CD4-positive, alpha-beta T cell treated with Interleukin-12 subunit alpha and Interleukin-12 subunit beta, for 1 hour (primary cell): ENCODE data around the gene MERTK.
"Not testable (repeated sequence)": the region's sequence is repeated elsewhere in the genome, so short reads cannot be mapped to it uniquely, and the experiment has no call there.

Source experiments
- DNase-seq: peaks from one replicate; pipeline ENCODE4 v3.0.0-alpha.2; 2020

MERTK gene

DNA sequence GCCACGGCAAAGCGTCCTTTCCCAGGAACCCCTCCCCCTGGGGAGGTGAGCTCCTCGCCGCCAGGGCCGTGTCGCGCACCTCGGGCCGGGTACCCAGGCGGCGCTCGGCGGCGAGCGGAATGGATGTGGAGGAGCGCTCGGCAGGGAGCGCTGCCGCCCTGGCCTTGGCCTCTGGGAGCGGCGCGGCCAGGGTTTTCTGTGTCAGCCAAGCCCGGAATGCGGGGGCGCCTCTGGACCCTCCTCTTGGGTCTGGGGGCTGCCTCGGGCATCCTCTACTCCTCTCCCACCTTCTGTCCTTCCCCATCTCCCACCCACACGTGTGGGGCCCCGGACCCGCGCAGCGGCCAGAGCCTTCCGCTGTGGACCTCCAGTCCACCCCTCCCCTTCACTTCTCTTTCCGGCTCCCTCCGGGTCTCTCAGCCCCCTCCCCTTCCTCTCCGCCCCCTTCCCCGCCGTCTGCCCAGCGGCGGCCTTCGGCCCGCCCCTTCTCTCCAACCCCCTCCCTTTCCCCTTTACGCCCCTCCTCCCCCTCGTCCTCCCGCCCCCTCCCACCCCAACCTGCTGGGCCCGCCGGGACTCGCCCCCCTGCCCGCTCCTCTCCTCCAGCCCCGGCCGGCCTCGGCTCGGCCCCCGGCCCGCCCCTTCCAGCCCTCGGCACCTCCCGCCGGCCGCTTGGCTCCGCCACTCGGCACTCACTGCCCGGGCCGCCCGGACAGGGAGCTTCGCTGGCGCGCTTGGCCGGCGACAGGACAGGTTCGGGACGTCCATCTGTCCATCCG is at the start of gene MERTK:
MERTK (plus strand) TSS at position 684 of the 779 bp plus-strand sequence. CDS start 129 bp downstream, outside the sequence.
- DNase-seq: peak; percentile 37

DNA sequence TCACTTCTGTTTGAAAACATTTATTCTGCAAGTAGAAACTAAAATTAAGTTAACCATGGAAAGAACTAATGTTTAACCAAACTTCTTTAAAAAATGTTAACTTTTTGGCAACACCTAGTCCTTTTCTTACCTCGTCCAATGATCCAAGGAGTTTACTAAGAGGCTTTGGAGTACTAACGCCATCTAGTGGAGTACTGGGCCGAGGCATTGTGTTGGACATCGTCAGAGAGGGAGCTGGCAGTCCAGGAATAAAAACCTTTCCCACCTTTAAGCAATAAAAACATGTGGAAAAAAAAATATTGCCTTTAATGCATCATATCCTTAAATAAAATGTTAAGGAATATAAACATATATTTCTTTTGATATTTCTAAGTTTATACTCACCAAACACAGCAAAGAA is 47.8 kb upstream of the MERTK start:
- DNase-seq: peak; percentile 14

DNA sequence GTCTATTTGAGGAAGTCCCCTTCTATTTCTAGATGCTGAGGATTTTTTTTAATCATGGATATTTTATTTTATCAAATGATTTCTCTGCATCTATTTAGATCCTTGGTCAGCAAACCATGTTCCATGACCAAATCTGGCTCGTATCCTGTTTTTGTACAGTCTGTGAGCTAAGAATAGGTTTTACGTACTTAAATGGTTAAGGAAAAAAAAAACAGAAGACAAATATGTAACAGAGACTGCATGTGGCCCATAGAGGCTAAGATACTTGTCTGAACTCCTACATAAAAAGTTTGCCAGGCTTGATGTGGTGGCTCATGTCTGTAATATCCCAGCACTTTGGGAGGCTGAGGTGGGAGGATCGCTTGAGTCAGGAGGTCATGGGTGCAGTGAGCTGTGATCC is 45.9 kb upstream of the MERTK start:
- DNase-seq: not testable (repeated sequence)

DNA sequence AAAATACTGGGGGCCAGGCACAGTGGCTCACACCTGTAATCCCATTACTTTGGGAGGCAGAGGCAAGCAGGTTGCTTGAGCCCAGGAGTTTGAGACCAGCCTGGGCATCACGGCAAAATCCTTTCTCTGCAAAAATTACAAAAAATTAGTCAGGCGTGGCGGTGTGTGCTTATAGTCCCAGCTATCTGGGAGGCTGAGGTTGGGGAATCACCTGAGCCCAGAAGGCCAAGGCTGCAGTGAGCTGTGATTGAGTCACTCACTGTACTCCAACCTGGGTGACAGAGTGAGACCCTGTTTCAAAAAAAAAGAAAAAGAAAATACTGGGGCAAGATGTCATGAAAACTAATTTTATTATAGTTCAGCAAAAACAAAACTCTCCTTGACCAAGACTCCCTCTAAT is 38.4 kb upstream of the MERTK start:
- DNase-seq: not testable (repeated sequence)

DNA sequence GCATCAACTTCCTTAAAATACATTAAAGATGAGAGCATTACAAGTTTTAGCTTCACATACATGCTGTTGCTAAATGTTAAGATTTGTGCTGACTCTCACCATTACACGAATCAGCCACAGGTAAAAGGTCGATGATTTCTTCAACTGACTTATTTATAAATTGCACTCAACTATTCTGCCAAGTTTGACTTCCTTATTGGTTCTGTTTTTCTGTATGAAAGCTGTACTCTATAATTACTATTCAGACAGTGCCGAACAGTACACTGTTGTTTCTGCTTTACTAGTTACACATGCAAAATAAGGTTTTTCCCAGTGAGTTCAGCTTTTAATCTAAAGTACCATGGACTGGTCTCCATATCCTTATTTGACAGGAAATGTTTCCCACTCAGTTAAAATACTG is 33.3 kb upstream of the MERTK start:
- not testable (repeated sequence) for DNase-seq

DNA sequence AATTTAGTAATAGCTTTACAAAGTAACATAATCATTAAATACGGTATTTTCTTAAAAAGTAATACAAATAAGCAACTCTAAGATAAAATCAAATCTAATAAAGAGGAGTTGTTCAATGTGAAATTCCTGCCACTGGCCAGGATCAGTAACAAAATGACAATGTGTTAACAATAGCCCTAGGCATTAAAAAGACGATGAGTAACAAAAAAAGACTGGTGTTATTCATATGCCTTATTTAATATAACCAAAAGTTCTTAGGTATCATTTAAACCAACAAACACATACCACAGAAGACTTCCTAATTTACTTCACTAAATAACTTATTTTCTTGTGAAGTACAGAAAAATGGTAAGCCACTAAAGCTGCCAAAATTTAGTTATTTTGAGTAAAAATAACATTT is 25.6 kb upstream of the MERTK start:
- DNase-seq: not testable (repeated sequence)

DNA sequence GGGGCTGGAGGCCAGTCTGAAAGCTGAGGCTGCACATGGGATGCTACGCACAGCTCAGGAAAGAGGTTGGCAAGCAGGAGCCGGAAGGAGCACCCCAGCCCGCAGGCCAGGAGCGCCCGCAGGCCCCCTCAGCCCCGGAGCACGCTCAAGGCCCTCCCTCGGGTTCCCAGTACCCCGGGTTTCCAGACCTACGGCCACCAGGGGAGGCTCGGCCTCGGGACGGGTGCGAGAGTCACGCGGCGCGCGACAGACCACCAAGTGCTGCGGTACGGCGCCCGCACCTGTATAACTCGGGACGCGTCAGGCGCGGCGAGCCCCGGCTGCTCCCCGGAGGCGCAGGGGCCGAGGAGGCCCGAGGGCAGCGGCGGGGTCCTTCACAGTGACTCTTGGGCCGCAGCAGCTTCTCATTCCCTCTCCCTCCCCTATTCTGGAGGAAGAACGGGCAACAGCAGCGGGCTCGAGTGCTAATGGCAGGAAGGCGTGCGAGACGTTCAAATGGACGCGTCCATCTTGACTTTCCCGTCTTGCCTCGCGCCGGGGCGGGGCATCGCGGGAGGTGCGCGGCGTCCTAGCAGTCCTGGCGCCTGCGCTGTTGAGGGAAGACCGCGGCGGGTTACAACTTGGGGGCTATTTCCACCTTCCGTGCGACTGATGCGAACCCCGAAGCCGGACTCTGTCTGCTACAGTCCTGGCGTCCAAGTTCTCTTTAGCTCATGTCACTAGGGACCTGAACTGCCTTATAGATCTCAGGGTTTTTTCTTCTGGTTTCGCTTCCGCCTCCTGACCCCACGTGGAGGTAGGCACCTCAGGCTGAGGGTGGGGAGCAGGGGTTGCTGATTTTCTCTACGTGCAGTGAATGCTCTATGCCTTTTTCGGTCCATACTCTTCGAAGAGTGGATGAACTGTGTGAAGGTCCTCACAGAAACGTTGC is 14.5 kb upstream of the MERTK start, which contains the start of gene ANAPC1:
ANAPC1 (minus strand) TSS at position 533 of the 931 bp plus-strand sequence. CDS start 3,368 bp downstream, outside the sequence.
- DNase-seq: peak; percentile 81

DNA sequence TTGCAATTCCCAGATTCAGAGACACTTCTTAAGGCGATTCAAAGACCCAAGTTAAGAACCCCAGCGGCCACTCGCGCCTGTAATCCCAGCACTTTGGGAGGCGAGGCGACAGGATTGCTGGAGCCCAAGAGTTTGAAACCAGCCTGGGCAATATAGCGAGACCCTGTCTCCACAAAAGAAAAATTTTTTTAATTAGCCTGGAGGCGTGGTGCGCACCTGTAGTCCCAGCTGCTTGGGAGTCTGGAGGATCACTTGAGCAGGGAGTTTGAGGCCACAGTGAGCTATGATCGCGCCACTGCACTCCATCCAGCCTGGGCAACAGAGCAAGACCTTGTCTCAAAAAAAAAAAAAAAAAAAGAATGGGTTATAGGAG is 13.8 kb upstream of the MERTK start:
- DNase-seq: no peak

DNA sequence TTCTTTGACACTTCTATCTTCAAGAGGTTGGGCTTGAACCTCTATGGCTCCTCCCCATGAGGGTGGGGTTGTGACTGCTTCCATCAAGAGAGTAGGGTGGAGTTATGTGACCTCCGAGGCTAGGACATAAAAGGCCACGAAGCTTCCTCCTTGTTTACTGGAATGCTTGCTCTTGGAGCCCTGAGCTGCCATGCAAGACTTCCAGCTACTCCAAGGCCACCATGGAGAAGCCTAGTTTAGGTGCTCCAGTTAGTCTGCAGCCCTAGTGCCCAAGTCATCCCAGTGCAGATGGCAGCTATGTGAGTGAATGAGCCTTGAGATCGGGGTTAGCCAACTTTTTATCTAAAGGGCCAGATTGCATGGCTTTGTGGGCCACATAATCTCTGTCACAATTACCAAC is 2.4 kb upstream of the MERTK start:
- no peak for DNase-seq

DNA sequence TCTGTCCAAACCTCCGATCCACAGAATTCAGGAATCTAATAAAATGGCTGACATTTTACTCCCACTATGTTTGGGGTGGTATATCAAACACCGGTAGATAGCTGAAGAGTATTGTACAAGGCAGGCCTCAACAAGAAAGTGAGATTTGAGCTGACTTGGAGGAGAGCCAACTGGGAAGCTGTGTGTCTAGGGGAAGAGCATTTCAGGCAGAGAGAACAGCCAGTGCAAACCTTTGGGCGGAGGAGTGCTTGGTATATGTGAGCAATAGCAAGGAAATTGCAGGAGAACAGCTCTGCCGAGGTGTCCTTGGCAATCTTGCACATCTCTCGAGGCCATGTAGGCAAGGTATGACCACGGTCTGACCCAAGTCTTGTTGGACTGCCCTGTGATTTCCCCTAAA is 1.8 kb upstream of the MERTK start:
- DNase-seq: no peak

DNA sequence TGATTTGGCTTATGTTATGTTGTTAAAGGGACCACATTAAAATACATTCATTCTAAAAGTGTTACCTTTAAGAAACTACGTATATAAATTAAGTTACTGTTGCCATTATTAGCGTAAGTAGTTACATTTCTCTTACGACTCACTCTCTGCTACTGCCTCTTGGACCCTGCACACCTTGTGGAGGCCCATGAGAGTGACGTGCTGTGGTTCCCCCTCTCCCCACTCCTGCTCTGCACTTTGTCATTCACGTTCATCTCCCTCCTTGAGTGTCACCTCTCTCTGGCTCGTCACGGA is 830 bp upstream of the MERTK start:
- DNase-seq: no peak

DNA sequence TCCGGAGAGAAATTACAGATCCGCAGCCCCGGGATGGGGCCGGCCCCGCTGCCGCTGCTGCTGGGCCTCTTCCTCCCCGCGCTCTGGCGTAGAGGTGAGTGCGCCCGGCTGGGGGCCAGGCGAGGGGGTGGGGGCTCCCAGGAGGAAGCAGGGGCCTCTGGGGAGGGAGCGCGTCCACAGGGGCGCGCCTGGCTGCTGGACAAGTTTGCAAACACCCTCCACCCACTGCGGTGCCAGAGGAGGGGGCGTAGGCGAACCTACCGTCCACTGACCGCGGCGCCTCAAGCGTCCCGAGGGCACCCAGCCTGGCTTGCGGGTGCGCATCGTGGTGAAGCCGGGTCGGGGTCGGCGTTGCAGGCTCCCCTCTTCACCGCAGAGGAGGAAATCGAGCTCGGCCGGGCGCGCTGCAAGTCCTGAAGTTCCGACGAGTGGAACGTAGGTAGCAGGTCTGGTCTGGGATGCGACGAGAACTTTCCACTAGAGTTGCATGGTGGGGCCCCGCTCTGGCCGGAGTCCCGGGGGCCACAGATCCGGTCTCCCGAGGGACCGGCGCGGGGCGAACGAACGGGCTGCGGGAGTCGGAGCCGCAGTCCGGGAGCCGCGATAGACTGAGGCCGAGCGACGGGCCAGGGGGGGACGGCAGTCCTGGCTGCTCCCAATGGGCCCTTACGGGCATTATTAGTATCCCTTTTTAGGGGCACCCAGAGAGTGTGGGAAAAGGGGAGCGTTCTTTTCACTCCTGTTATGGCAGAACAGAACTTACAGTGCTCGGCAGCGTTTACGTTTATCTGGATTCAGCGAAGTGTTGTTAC is 502 bp downstream of the MERTK start:
- peak; percentile 11 for DNase-seq

DNA sequence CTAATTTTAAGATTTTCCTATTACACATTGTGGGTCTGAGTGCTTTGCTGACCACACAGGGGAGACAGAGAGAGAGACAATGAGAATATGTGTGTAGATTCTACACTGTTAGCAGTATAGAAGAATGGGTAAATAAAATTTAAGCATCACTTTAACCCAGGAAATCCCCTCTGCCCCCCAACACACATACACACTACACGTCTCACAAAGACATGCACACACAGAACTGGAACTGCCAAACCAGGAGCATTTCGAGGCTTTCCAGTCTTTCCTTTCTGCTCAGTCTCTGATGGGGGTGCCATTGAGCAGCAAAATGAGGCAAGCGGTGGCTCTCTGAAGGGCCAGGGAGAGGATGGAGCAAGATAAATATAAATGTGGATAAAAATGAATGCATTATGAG is 2.5 kb downstream of the MERTK start:
- DNase-seq: no peak

DNA sequence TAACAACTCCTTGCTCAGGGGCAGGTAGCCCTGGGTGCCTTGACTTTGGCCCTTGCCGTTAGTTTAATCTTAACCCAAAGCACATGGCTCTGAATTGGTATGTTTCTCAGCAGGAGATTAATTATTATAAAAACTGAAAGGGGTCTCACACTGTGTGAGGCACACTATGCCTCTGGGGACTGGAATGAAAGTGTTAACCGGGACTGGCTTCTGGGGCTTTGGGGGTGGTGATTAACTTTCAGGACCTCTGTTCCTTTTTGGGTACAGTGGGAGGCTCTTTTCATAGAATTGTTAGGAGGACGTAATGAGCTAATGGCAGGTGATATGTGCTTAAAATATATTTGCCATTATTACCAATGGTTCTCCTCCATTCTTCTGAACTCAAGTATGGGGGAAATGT is 5.1 kb downstream of the MERTK start:
- no peak for DNase-seq

DNA sequence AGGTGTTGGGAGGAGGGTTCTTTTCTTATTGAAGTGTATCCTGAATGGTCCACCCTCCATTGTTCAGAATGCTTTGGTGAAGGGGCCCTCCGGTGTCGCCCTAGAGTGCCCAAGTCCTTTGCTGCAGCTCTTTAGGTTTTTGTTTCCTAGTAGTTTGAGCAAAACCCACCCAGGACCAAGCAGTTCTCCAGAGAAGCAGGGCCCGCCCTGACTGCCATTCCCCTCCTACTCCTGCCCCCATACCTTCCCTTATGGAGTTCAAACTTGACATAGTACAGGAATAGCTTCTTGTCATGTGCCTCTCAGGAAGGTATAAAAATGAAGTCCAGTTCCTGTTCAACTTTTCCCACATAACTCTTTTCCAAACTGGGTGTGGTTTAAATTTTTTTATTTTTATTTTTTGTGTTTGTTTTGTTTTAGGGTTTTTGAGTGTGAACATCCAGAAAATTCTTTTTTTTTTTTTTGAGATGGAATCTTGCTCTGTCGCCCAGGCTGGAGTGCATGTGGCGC is 5.6 kb downstream of the MERTK start:
- no peak for DNase-seq

DNA sequence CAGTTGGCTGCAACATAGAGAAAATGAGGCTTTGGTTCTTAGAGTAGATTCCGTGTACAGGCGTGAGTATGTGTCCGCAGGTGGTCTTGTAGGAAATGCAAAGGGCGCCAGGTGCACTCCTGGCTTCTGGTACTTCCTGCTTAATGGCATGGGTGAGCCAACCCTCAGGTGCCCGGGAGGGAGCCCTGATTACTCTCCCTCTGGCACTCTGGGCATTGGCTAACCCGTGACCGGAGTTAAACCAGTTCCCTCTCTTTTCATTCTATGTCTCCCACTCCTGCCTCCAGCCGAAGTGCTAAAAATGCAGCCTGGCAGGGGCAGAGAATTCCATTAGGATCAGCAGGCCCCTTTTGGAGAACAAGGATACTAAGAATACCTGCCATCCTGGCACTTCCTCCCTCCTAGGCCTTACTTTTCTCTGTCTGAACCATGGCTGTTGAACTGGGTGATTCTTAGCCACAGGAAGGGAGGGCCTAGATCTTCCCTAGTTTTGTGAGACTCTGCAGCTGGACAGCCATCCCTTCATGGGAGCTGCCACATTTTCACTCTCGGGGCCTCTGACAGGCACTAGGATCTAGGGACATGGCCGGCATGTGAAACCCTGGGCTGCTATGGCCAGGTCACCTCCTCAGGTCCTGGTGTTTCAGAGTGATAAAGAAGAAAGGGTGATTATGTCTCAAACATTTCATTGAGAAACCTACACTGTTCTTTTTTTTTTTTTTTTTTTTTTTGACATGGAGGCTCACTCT is 6.5 kb downstream of the MERTK start:
- DNase-seq: no peak

DNA sequence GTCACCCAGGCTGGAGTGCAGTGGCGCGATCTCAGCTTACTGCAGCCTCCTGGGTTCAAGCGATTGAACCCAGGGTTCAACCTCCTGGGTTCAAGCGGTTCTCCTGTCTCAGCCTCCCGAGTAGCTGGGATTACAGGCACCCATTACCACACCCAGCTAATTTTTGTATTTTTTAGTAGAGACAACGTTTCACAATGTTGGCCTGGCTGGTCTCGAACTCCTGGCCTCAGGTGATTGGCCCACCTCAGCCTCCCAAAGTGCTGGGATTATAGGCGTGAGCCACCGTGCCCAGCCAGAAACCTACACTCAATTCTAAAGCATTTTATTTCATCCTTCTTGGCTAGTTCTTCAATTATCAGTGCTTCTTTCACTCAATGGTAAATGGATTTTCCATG is 7.1 kb downstream of the MERTK start:
- DNase-seq: not testable (repeated sequence)

DNA sequence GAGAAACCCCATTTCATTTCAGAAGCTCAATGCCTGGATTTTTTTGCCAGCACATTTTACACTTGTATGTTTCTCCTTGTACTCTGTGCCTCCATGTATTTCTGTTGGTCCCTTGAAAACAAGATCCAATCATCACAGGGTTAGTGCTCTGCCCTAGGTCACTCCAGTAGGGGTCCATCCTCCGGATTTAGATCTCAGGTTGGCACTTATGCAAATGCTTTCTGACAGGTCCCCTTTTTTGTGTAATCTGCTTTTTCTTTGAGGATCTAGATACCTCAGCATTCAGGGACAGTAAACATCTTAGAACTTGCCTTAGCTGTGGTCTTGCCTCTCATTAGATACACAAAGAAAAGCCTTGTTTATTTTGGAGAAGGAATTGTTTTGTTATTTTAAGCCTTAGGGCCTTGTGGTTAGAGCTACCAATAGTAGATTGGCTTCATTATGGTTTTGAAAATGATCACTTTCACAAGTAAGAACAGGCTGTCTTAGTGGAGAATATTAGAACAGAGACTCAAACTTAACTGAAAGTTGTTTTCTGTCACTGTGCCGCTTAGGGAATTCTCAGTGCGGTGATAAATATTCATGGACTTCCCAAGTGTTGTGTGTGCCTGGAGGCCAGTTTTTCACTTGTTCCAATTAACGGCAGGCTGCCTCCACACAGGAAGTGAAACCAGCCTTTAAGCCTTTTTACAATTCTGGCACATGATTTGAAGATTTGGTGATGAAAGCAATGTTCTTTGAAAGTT is 7.8 kb downstream of the MERTK start:
- DNase-seq: no peak

DNA sequence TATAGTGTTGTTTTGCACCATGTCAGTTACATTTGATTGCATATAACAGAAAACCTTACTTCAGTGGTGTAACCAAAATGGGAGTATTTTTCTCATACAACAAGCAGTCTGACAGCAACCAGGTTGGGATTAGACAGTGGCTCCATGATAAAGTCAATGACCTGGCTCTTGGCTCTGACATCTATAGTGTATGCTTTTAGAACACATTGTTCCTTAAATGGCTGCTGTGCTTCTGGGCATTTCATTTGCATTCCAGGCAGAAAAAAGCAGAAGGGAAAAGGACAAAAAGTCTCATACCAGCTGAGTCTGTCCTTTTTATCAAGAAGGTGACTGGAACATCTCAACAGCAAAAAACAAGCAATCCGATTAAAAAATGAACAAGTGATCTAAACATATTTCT is 10.2 kb downstream of the MERTK start:
- DNase-seq: no peak

DNA sequence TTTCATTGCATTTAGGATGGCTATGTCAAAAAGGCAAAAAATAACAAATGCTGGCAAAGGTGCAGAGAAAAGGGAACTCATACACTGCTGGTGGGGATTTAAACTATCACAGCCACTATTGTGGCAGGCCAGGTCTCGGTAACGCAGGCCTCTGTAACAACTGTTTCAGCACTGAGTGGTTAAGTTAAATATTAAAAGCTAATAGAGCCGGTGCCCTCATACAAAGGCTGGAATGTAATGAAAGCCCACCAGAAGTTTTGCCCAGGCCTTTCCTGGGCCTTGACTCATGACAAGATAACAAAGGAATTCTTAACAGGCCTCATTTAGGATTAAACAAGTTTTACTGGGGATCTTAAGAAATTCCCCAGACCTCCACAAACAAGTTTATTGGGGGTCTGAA is 10.7 kb downstream of the MERTK start:
- no peak for DNase-seq

DNA sequence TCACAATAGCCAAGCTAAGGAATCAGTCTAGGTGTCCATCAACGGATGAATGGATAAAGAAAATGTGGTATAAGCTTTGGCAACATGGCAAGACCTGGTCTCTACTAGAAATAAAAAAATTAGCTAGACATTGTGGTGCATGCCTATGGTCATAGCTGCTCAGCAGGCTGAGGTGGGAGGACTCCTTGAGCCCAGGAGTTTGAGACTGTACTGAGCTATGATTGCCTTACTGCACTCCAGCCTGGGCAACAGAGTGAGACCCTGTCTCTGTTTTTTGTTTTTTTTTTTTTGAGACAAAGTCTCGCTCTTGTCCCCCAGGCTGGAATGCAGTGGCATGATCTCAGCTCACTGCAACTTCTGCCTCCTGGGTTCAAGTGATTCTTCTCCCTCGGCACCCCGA is 11.6 kb downstream of the MERTK start:
- DNase-seq: not testable (repeated sequence)
